HL-60 (cell line): ENCODE measurements around the gene BFSP2.

Experiments
- DNase-seq, 2 experiments: peaks; one replicate each; pipeline ENCODE4 v3.0.0-alpha.2; 2010 to 2020; ENCODE audit warnings: low read depth in 1 of 2, low spot score in 1 of 2
- H3K27ac ChIP-seq: fragments of 250-450 bp; sonication (Bioruptor Pico); replicated peaks from 2 replicates; pipeline ENCODE4 v1.5.1; 2020; ENCODE audit warnings: mild to moderate bottlenecking, moderate library complexity
- H3K27me3 ChIP-seq: fragments of 250-450 bp; sonication (Bioruptor Pico); 2 replicates; pipeline ENCODE4 v1.5.1; 2021; ENCODE audit warnings: mild to moderate bottlenecking, moderate library complexity; ENCODE audit not compliant: insufficient read depth, poor library complexity, severe bottlenecking
- H3K4me3 ChIP-seq: replicated peaks from 2 replicates; pipeline ENCODE4 v1.5.1; 2011; ENCODE audit warnings: mild to moderate bottlenecking, control low read depth, low read length; ENCODE audit not compliant: insufficient read depth
- GABPA ChIP-seq: IDR thresholded peaks from 2 replicates; pipeline ENCODE4 v1.6.1; 2012; ENCODE audit warnings: low read depth
- POLR2AphosphoS5 ChIP-seq: IDR thresholded peaks from 2 replicates; pipeline ENCODE4 v1.6.1; 2012; ENCODE audit warnings: low read depth
- REST ChIP-seq: IDR thresholded peaks from 2 replicates; pipeline ENCODE4 v1.6.1; 2012; ENCODE audit warnings: low read depth; ENCODE audit not compliant: insufficient replicate concordance
- SPI1 ChIP-seq: IDR thresholded peaks from 2 replicates; pipeline ENCODE4 v1.6.1; 2012; ENCODE audit warnings: low read depth, mild to moderate bottlenecking, borderline replicate concordance
- long read RNA-seq: library from polyadenylated mRNA; unstranded; transcript quantifications from one replicate; pipeline ENCODE4 v2.0.0, GENCODE V29; 2020
- TF ChIP-seq, protein P1 (sequence below): IDR thresholded peaks from one replicate; pipeline ENCODE4 v1.5.1; 2011; ENCODE audit warnings: low read length, control low read depth, inconsistent platforms; ENCODE audit not compliant: insufficient read depth

BFSP2 gene, protein sequence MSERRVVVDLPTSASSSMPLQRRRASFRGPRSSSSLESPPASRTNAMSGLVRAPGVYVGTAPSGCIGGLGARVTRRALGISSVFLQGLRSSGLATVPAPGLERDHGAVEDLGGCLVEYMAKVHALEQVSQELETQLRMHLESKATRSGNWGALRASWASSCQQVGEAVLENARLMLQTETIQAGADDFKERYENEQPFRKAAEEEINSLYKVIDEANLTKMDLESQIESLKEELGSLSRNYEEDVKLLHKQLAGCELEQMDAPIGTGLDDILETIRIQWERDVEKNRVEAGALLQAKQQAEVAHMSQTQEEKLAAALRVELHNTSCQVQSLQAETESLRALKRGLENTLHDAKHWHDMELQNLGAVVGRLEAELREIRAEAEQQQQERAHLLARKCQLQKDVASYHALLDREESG
- long read RNA-seq, partial matches to known transcripts = 0 of 1 reads
- long read RNA-seq, other reads (novel, unspliced or antisense) = 1 of 1 reads

GRCh38 chr3:133400006-133400515, at the start of gene BFSP2:
Gene BFSP2, plus strand, starts transcription at chr3:133400056. Its CDS starts 28 bp downstream, at chr3:133400084.
- Histone ChIP-seq H3K27me3 (no peaks in the 10 kb centered on the region), H3K4me3 (no peak within 1 kb of the TSS), H3K27ac (no peak within 1 kb of the TSS)
- no peak for DNase-seq
- TF ChIP-seq GABPA = no peak

DNA sequence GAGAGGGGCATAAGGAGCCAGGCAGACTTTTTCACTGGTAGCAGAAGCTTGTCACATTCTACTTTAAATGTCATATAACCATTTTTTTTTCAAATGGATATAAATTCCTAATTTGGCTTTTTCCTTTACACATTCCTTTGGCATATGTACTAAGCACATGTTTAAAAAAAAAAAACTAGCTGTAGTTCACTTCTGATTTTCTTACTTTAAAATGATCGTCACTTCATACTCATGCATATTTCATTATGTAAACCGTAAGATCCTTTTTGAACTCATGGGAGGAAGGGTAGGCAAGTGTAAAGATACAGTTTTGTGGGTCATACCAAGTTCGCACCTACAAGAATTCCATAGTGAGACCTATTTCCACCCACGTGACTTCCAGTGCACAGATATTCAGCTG, 45.1 kb upstream of the BFSP2 start:
- Histone ChIP-seq H3K4me3 (no peak overlapping the region), H3K27ac (no peak overlapping the region), H3K27me3 (peaks cover 5% of the 10 kb centered on the region)
- no peak for TF ChIP-seq SPI1
- TF ChIP-seq, protein P1, sequence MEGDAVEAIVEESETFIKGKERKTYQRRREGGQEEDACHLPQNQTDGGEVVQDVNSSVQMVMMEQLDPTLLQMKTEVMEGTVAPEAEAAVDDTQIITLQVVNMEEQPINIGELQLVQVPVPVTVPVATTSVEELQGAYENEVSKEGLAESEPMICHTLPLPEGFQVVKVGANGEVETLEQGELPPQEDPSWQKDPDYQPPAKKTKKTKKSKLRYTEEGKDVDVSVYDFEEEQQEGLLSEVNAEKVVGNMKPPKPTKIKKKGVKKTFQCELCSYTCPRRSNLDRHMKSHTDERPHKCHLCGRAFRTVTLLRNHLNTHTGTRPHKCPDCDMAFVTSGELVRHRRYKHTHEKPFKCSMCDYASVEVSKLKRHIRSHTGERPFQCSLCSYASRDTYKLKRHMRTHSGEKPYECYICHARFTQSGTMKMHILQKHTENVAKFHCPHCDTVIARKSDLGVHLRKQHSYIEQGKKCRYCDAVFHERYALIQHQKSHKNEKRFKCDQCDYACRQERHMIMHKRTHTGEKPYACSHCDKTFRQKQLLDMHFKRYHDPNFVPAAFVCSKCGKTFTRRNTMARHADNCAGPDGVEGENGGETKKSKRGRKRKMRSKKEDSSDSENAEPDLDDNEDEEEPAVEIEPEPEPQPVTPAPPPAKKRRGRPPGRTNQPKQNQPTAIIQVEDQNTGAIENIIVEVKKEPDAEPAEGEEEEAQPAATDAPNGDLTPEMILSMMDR = no peak
- no peak for TF ChIP-seq REST
- TF ChIP-seq GABPA = no peak
- no peak for TF ChIP-seq POLR2AphosphoS5
- DNase-seq = no peak

- Histone ChIP-seq H3K27me3 (peaks cover 1% of the 10 kb centered on the region), H3K4me3 (no peak overlapping the region), H3K27ac (no peak overlapping the region)
- TF ChIP-seq POLR2AphosphoS5 = no peak
- TF ChIP-seq, protein P1 = no peak
- TF ChIP-seq SPI1 = no peak
- no peak for TF ChIP-seq REST
- no peak for TF ChIP-seq GABPA
- DNase-seq = no peak
These were observed 39.4 kb upstream of the BFSP2 start for GRCh38 chr3:133360476-133360875.

DNA sequence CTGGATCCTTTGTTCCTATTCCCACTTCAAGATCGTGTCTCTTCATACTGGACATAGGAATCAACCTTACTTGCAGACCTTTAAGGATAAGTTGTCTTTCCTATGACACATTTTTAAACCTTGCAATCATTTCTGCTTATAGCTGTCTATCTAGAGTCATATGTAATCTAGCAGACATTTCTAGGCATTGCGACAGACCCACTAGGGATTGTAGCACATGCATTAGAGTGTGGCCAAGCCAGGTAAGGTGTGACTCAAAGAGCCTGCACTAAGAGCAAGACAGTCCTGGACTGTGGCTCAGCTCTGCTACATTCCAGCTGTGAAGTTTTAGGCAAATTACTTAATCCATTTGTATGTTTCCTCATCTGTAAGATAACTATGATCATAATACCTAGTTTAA, 38.8 kb upstream of the BFSP2 start:
- peaks cover 4% of the 10 kb centered on the region for H3K27me3 ChIP-seq
- H3K4me3 ChIP-seq = no peak overlapping the region
- TF ChIP-seq, protein P1 = no peak
- no peak for TF ChIP-seq POLR2AphosphoS5
- no peak for TF ChIP-seq GABPA
- TF ChIP-seq SPI1 = no peak
- TF ChIP-seq REST = no peak
- no peak overlapping the region for H3K27ac ChIP-seq
- no peak for DNase-seq
